ENCODE results near the gene RPAIN. TPM values are rescaled to one million over a fixed set of nuclear protein-coding genes. Genes with fewer than 3 reads are reported as not detected.

RPAIN gene
- total RNA-seq (2021; fragmentation: NEBNext Ultra II Directional; extraction: Animal tissue kit (Norgen Biotek cat#: 25700)), result 57.7 and 59.6 TPM in 2 replicates
- 37.0 and 54.5 TPM in 2 replicates for polyA plus RNA-seq (2011; rRNA removed)
- polyA plus RNA-seq (2011; cell fraction: cytosol; rRNA removed), result 64.6 TPM
- 38.6 TPM for polyA plus RNA-seq (2011; cell fraction: nucleus; rRNA removed)
- polyA plus RNA-seq (2012, experiment 1 of 2), result 54.8 to 70.4 TPM (median 65.0 TPM) in 4 replicates
- 17.9 TPM for polyA plus RNA-seq (2012, experiment 2 of 2)
- 55.4 TPM for polyA plus RNA-seq (2013, experiment 1 of 2)
- polyA plus RNA-seq (2013, experiment 2 of 2), result 53.0 TPM
- polyA minus RNA-seq (2011; rRNA and poly(A)+ RNA removed), result 39.3 and 40.2 TPM in 2 replicates
- 27.4 TPM for polyA minus RNA-seq (2011; cell fraction: cytosol; rRNA and poly(A)+ RNA removed)
- 52.9 TPM for polyA minus RNA-seq (2011; cell fraction: nucleus; rRNA and poly(A)+ RNA removed)
- long read RNA-seq, experiment 1, transcript RPAIN-205 (4 exons, 1,057 nt), result minor isoform, 11 of 49 reads
- long read RNA-seq, experiment 1, transcript RPAIN-203 (7 exons, 1,535 nt), result major isoform, 16 of 49 reads
- long read RNA-seq, experiment 1, partial matches to known transcripts, result 8 of 49 reads
- long read RNA-seq, experiment 1, other reads (novel, unspliced or antisense), result 4 of 49 reads
- long read RNA-seq, experiment 2, transcript RPAIN-203 (7 exons, 1,535 nt), result major isoform, 59 of 114 reads
- long read RNA-seq, experiment 2, transcript RPAIN-209 (6 exons, 1,423 nt), result minor isoform, 5 of 114 reads
- long read RNA-seq, experiment 2, transcript RPAIN-211 (3 exons, 597 nt), result minor isoform, 26 of 114 reads
- long read RNA-seq, experiment 2, transcript RPAIN-202 (6 exons, 1,394 nt), result minor isoform, 7 of 114 reads
- long read RNA-seq, experiment 2, partial matches to known transcripts, result 1 of 114 reads
- long read RNA-seq, experiment 2, other reads (novel, unspliced or antisense), result 6 of 114 reads

- Histone ChIP-seq H3K27ac (ENCODE audit: low read depth, low read length) (peak within 1 kb of the TSS; percentile 95), H3K23me2 (ENCODE audit: low read depth, low read length) (peaks cover 5% of the 10 kb centered on the region), H4K91ac (replicated peaks; ENCODE audit: insufficient read length, low read length) (peak within 1 kb of the TSS; percentile 96), H3K4ac (replicated peaks; ENCODE audit: insufficient read length, low read depth, low read length) (peak within 1 kb of the TSS; percentile 27), H4K5ac (ENCODE audit: insufficient read length, low read depth, low read length) (peak within 1 kb of the TSS; percentile 84), H4K20me1 (replicated peaks in 1 of 2; ENCODE audit: control insufficient read depth in 1 of 2, insufficient read depth in 2 of 2, low read length in 2 of 2) (peaks cover 4% of the 10 kb centered on the region in 2 experiments), H2BK120ac (replicated peaks; ENCODE audit: low read depth, low read length) (peak within 1 kb of the TSS; percentile 58), H3K79me1 (ENCODE audit: low read depth, low read length) (peaks cover 9% of the 10 kb centered on the region; the same call in 1 of the 2 replicates), H3K56ac (replicated peaks; ENCODE audit: insufficient read length, low read depth, low read length) (peak within 1 kb of the TSS; percentile 83), H3K36me3 (ENCODE audit: control insufficient read depth in 2 of 4, insufficient read depth in 4 of 4, low read length in 3 of 4) (peaks cover 19 to 59% (median 38%) of the 10 kb centered on the region in 4 experiments), H3K4me1 (replicated peaks in 1 of 4; ENCODE audit: control insufficient read depth in 3 of 4, insufficient read depth in 4 of 4, low read length in 3 of 4) (peaks cover 0 to 4% (median 2%) of the 10 kb centered on the region in 4 experiments; a peak in 3 of 7 replicates), H4K8ac (ENCODE audit: extremely low read depth, insufficient read depth, low read length) (peak within 1 kb of the TSS; percentile 99; the same call in 1 of the 2 replicates), H3K9me3 (ENCODE audit: insufficient read depth in 2 of 2, low read depth in 1 of 2, low read length in 1 of 2) (no peaks in the 10 kb centered on the region), H3K23ac (ENCODE audit: insufficient read length) (no peak within 1 kb of the TSS), H3K4me3 (ENCODE audit: extremely low read depth in 1 of 4, insufficient read depth in 2 of 4, low read depth in 3 of 4, low read length in 4 of 4) (peak within 1 kb of the TSS; percentile 67 to 99 (median 97)), H2BK15ac (ENCODE audit: low read length) (no peak within 1 kb of the TSS; the same call in 1 of the 2 replicates), H3K4me2 (ENCODE audit: insufficient read depth in 1 of 2, low read depth in 2 of 2, low read length in 2 of 2) (peak within 1 kb of the TSS; percentile 55 to 94), H3K14ac (ENCODE audit: insufficient read length) (no peak within 1 kb of the TSS), H2BK12ac (ENCODE audit: low read depth, low read length) (peak within 1 kb of the TSS; percentile 98), H2BK5ac (ENCODE audit: low read depth, low read length) (peak within 1 kb of the TSS; percentile 96), H2AK5ac (ENCODE audit: low read depth, low read length) (no peak within 1 kb of the TSS; the same call in 1 of the 2 replicates), H2BK20ac (ENCODE audit: low read length) (no peak within 1 kb of the TSS), H3K27me3 (replicated peaks in 1 of 4; ENCODE audit: control insufficient read depth in 3 of 4, extremely low read depth in 1 of 4, insufficient read depth in 3 of 4, low read length in 3 of 4) (no peaks in the 10 kb centered on the region), H3K18ac (ENCODE audit: extremely low read depth, low read length) (peak within 1 kb of the TSS; percentile 97; the same call in 1 of the 2 replicates), H3K79me2 (ENCODE audit: control insufficient read depth in 1 of 2, insufficient read depth in 2 of 2, low read length in 2 of 2) (peaks cover 23 to 70% of the 10 kb centered on the region in 2 experiments), H3K9ac (replicated peaks in 1 of 4; ENCODE audit: extremely low read depth in 1 of 4, low read depth in 3 of 4, low read length in 3 of 4) (peak within 1 kb of the TSS; percentile 92 to 99 (median 98)), H2AFZ (ENCODE audit: low read length) (peak within 1 kb of the TSS; percentile 100)
- ChIA-PET POLR2A (ENCODE audit: partially characterized antibody) (interaction anchor here (0.9 to 11.3 kb wide), 17 partner anchors 10 to 66 kb away, joined by 3 to 225 read pairs (median 5); partner anchors contain the start of genes C1QBP, DERL2, DHX33 and MIS12), CTCF (ENCODE audit: partially characterized antibody) (interaction anchor here (1.8 kb wide), 1 partner anchor 11 kb away, joined by 7 read pairs; no protein-coding TSS in a partner anchor)
- 1% methylated on average over 41 of the region's 41 CpGs; no CpG with 5 or more reads in 1 of the 2 experiments for WGBS, 2 experiments (ENCODE audit: extremely low coverage in 1 of 2, insufficient coverage in 1 of 2, insufficient read length in 1 of 2, insufficient replicate concordance in 2 of 2, low coverage in 1 of 2, low lambda C conversion rate in 2 of 2, missing lambda C conversion rate in 1 of 2)
- FAIRE-seq (no peak), DNase-seq (ENCODE audit: low read depth in 1 of 2, low spot score in 2 of 2) (peak; percentile 29 to 87)
- TF ChIP-seq, protein P1, sequence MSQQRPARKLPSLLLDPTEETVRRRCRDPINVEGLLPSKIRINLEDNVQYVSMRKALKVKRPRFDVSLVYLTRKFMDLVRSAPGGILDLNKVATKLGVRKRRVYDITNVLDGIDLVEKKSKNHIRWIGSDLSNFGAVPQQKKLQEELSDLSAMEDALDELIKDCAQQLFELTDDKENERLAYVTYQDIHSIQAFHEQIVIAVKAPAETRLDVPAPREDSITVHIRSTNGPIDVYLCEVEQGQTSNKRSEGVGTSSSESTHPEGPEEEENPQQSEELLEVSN (IDR thresholded peaks at IDR 0.05), result no peak
- TF ChIP-seq SUZ12 (IDR thresholded peaks at IDR 0.05; ENCODE audit: low read length) (no peak), POU5F1 (IDR thresholded peaks at IDR 0.05; ENCODE audit: low read depth, low read length) (no peak), SIX5 (IDR thresholded peaks at IDR 0.05; ENCODE audit: low read depth, low read length) (peak; percentile 46; the same call in 1 of the 2 replicates), HDAC2 (IDR thresholded peaks at IDR 0.05; ENCODE audit: borderline replicate concordance in 1 of 2, low read depth in 2 of 2, low read length in 2 of 2) (peak in 1 of 2 experiments; percentile 54; a peak in 1 of 4 replicates), KDM1A (IDR thresholded peaks at IDR 0.05; ENCODE audit: borderline replicate concordance, low read length) (no peak)
Measured at GRCh38 chr17:5419959-5420653, at the start of gene RPAIN. TSS of gene RPAIN (plus strand) at chr17:5420182. CDS start at chr17:5420211, 29 bp downstream.

Data from H1 (cell line).